ENCODE measurements around the gene VCX3B. TPM values are rescaled to one million over a fixed set of nuclear protein-coding genes. Genes with fewer than 3 reads are reported as not detected.

VCX3B gene
- not detected in 2 replicates for total RNA-seq

GRCh38 chrX:8464530-8464929 lies at the start of gene VCX3B:
TSS of gene VCX3B (plus strand) at chrX:8464830. CDS start at chrX:8465451, 621 bp downstream.

Measured in mammary microvascular endothelial cell (primary cell).